H1 (cell line): ENCODE results near the gene PCDHGA1. TPM values are rescaled to one million over a fixed set of nuclear protein-coding genes. Genes with fewer than 3 reads are reported as not detected.
"Not testable (repeated sequence)": the region's sequence is repeated elsewhere in the genome, so short reads cannot be mapped to it uniquely, and the experiment has no call there.

Experiments
- CTCF ChIA-PET: fragments of 300-600 bp; sonication (Branson Sonifier 250); formaldehyde crosslinking; loops from one replicate; lab custom pipeline; 2021; ENCODE audit not compliant: partially characterized antibody; lab: Charles Lee
- POLR2A ChIA-PET: fragments of 300-600 bp; sonication (Branson Sonifier 250); formaldehyde crosslinking; loops from one replicate; lab custom pipeline; 2021; ENCODE audit warnings: inconsistent platforms; ENCODE audit not compliant: partially characterized antibody; lab: Charles Lee
- DNase-seq, 2 experiments: peaks; one replicate each; pipeline versions ENCODE4 v3.0.0 to v3.0.0-alpha.2; 2010 to 2022; ENCODE audit warnings: low spot score in 2 of 2, low read depth in 1 of 2, mixed read lengths in 1 of 2
- FAIRE-seq: peaks from 2 replicates; lab custom pipeline; 2011; peaks lifted over from hg19 to GRCh38; lab: Jason Lieb, UNC
- H2AFZ ChIP-seq: 2 replicates; pipeline ENCODE4 v1.8.1; 2012; ENCODE audit warnings: low read length, inconsistent platforms
- H2AK5ac ChIP-seq: 2 replicates; pipeline ENCODE4 v1.6.1; 2013; ENCODE audit warnings: low read depth, low read length
- H2BK120ac ChIP-seq: replicated peaks from 2 replicates; pipeline ENCODE3; 2013; ENCODE audit warnings: low read depth, low read length, inconsistent platforms
- H2BK12ac ChIP-seq: 2 replicates; pipeline ENCODE4 v1.6.1; 2013; ENCODE audit warnings: low read depth, low read length
- H2BK15ac ChIP-seq: 2 replicates; pipeline ENCODE4 v1.6.1; 2013; ENCODE audit warnings: low read length
- H2BK20ac ChIP-seq: 2 replicates; pipeline ENCODE4 v1.6.1; 2013; ENCODE audit warnings: low read length
- H2BK5ac ChIP-seq: 2 replicates; pipeline ENCODE4 v1.6.1; 2013; ENCODE audit warnings: low read depth, low read length
- H3K14ac ChIP-seq: 2 replicates; pipeline ENCODE4 v1.6.1; 2013; ENCODE audit warnings: inconsistent platforms; ENCODE audit not compliant: insufficient read length
- H3K18ac ChIP-seq: 2 replicates; pipeline ENCODE4 v1.6.1; 2013; ENCODE audit warnings: low read length; ENCODE audit errors: extremely low read depth
- H3K23ac ChIP-seq: 2 replicates; pipeline ENCODE4 v1.6.1; 2013; ENCODE audit warnings: inconsistent platforms; ENCODE audit not compliant: insufficient read length
- H3K23me2 ChIP-seq: 2 replicates; pipeline ENCODE4 v1.6.1; 2013; ENCODE audit warnings: low read depth, low read length
- H3K27ac ChIP-seq: 2 replicates; pipeline ENCODE4 v1.6.1; 2011; ENCODE audit warnings: low read depth, low read length, inconsistent platforms
- H3K27me3 ChIP-seq, 4 experiments: replicated peaks in 1 of 4; 1 replicate in 1 of 4; 2 replicates in 3 of 4; pipeline versions ENCODE4 v1.6.1 to v1.8.1; 2011 to 2013; ENCODE audit warnings: low read length in 3 of 4, mild to moderate bottlenecking in 3 of 4, inconsistent platforms in 2 of 4, mixed read lengths in 2 of 4, moderate library complexity in 1 of 4; ENCODE audit not compliant: control insufficient read depth in 3 of 4, insufficient read depth in 3 of 4; ENCODE audit errors: extremely low read depth in 1 of 4
- H3K36me3 ChIP-seq, 4 experiments: 2 replicates each; pipeline versions ENCODE4 v1.6.1 to v1.8.1; 2011 to 2013; ENCODE audit warnings: mild to moderate bottlenecking in 4 of 4, low read length in 3 of 4, moderate library complexity in 2 of 4, control low read depth in 1 of 4, inconsistent platforms in 1 of 4; ENCODE audit not compliant: insufficient read depth in 4 of 4, control insufficient read depth in 2 of 4
- H3K4ac ChIP-seq: replicated peaks from 2 replicates; pipeline ENCODE3; 2013; ENCODE audit warnings: low read length, low read depth, mixed read lengths, inconsistent platforms; ENCODE audit not compliant: insufficient read length
- H3K4me1 ChIP-seq, 4 experiments: replicated peaks in 1 of 4; 1 replicate in 1 of 4; 2 replicates in 3 of 4; pipeline versions ENCODE4 v1.6.1 to v1.8.1; 2011 to 2013; ENCODE audit warnings: low read length in 3 of 4, inconsistent platforms in 2 of 4, mixed read lengths in 1 of 4; ENCODE audit not compliant: insufficient read depth in 4 of 4, control insufficient read depth in 3 of 4
- H3K4me2 ChIP-seq, 2 experiments: 2 replicates each; pipeline versions ENCODE4 v1.6.1 to v1.8.1; 2011 to 2013; ENCODE audit warnings: low read depth in 2 of 2, low read length in 2 of 2, control low read depth in 1 of 2, inconsistent platforms in 1 of 2, mild to moderate bottlenecking in 1 of 2; ENCODE audit not compliant: insufficient read depth in 1 of 2
- H3K4me3 ChIP-seq, 4 experiments: fragments of 200-600, 300-600 bp in 1 of 4; sonication (generic), shearing (Covaris generic), sonication (Bioruptor Twin) in 1 of 4; 2 replicates each; pipeline versions ENCODE4 v1.5.1 to v1.8.1; 2011 to 2016; ENCODE audit warnings: low read length in 4 of 4, low read depth in 3 of 4, control low read depth in 2 of 4, inconsistent platforms in 2 of 4, mild to moderate bottlenecking in 2 of 4, mixed read lengths in 1 of 4, moderate library complexity in 1 of 4; ENCODE audit not compliant: insufficient read depth in 2 of 4; ENCODE audit errors: extremely low read depth in 1 of 4
- H3K56ac ChIP-seq: replicated peaks from 2 replicates; pipeline ENCODE3; 2013; ENCODE audit warnings: low read depth, mild to moderate bottlenecking, mixed read lengths, low read length, inconsistent platforms; ENCODE audit not compliant: insufficient read length
- H3K79me1 ChIP-seq: 2 replicates; pipeline ENCODE4 v1.6.1; 2013; ENCODE audit warnings: low read depth, low read length, control low read depth
- H3K79me2 ChIP-seq, 2 experiments: 2 replicates each; pipeline versions ENCODE4 v1.6.1 to v1.8.1; 2012 to 2013; ENCODE audit warnings: low read length in 2 of 2, mild to moderate bottlenecking in 2 of 2, inconsistent platforms in 1 of 2; ENCODE audit not compliant: insufficient read depth in 2 of 2, control insufficient read depth in 1 of 2
- H3K9ac ChIP-seq, 4 experiments: replicated peaks in 1 of 4; 1 replicate in 1 of 4; 2 replicates in 3 of 4; pipeline versions ENCODE4 v1.6.1 to v1.8.1; 2011 to 2013; ENCODE audit warnings: low read depth in 3 of 4, low read length in 3 of 4, control low read depth in 2 of 4, mild to moderate bottlenecking in 2 of 4, moderate library complexity in 2 of 4, inconsistent platforms in 1 of 4; ENCODE audit errors: extremely low read depth in 1 of 4
- H3K9me3 ChIP-seq, 2 experiments: 2 replicates each; pipeline versions ENCODE4 v1.6.1 to v1.8.1; 2012 to 2013; ENCODE audit warnings: mild to moderate bottlenecking in 2 of 2, moderate library complexity in 2 of 2, control low read depth in 1 of 2, inconsistent platforms in 1 of 2, low read depth in 1 of 2, low read length in 1 of 2, mixed read lengths in 1 of 2; ENCODE audit not compliant: insufficient read depth in 2 of 2
- H4K20me1 ChIP-seq, 2 experiments: replicated peaks in 1 of 2; 2 replicates each; pipeline versions ENCODE3 to v1.8.1; 2011 to 2013; ENCODE audit warnings: inconsistent platforms in 2 of 2, low read length in 2 of 2, mild to moderate bottlenecking in 1 of 2; ENCODE audit not compliant: insufficient read depth in 2 of 2, control insufficient read depth in 1 of 2
- H4K5ac ChIP-seq: 2 replicates; pipeline ENCODE4 v1.6.1; 2013; ENCODE audit warnings: low read length, low read depth, mixed read lengths, inconsistent platforms; ENCODE audit not compliant: insufficient read length
- H4K8ac ChIP-seq: 2 replicates; pipeline ENCODE4 v1.8.0; 2013; ENCODE audit warnings: mild to moderate bottlenecking, moderate library complexity, low read length, inconsistent platforms; ENCODE audit not compliant: insufficient read depth; ENCODE audit errors: extremely low read depth
- H4K91ac ChIP-seq: replicated peaks from 2 replicates; pipeline ENCODE3; 2013; ENCODE audit warnings: low read length, mixed read lengths, inconsistent platforms; ENCODE audit not compliant: insufficient read length
- WGBS, 2 experiments: shearing (Covaris generic) in 1 of 2; methylation state at CpG; one replicate each; pipeline versions ENCODE4 v1.1.6 to v1.1.7; 2013 to 2015; ENCODE audit warnings: low lambda C conversion rate in 2 of 2, mixed read lengths in 2 of 2, inconsistent platforms in 1 of 2, low coverage in 1 of 2, missing lambda C conversion rate in 1 of 2; ENCODE audit not compliant: insufficient replicate concordance in 2 of 2, insufficient coverage in 1 of 2, insufficient read length in 1 of 2; ENCODE audit errors: extremely low coverage in 1 of 2, missing lambda C conversion rate in 1 of 2; 5-methylcytosine and 5-hydroxymethylcytosine counted together
- polyA plus RNA-seq, 7 experiments: library from polyadenylated mRNA; depleted of rRNA in 3 of 7; stranded (reverse) in 5 of 7; unstranded in 2 of 7; fragments of >200 nt in 5 of 7; fragments of 200-250 nt in 2 of 7; gene quantifications; 1 replicate in 5 of 7; 2 replicates in 1 of 7; 4 replicates in 1 of 7; pipeline versions ENCODE4 v1.2.1 to v1.2.3, GENCODE V29; 2011 to 2013; ENCODE audit warnings: missing spikeins in 2 of 7, mixed read lengths in 2 of 7
- total RNA-seq: library from RNA; stranded (reverse); fragmentation: NEBNext Ultra II Directional; extraction: Animal tissue kit (Norgen Biotek cat#: 25700); gene quantifications from 2 replicates; pipeline ENCODE4 v1.2.1, GENCODE V29; 2021
- TF ChIP-seq, protein P1 (sequence below), 3 experiments: IDR thresholded peaks; 1 replicate in 2 of 3; 2 replicates in 1 of 3; pipeline versions ENCODE4 v1.5.1 to v1.6.1; 2011; ENCODE audit warnings: low read length in 3 of 3, mild to moderate bottlenecking in 3 of 3, inconsistent platforms in 2 of 3, low read depth in 1 of 3, moderate library complexity in 1 of 3; ENCODE audit not compliant: insufficient read depth in 1 of 3; ENCODE audit errors: control extremely low read depth in 1 of 3

The PCDHGA1 gene
- total and polyA plus RNA-seq, 2 of the 8 experiments (the other 6 are each of a cell fraction or from before 2014, with no cell fraction given): 0.57 to 0.89 TPM

DNA sequence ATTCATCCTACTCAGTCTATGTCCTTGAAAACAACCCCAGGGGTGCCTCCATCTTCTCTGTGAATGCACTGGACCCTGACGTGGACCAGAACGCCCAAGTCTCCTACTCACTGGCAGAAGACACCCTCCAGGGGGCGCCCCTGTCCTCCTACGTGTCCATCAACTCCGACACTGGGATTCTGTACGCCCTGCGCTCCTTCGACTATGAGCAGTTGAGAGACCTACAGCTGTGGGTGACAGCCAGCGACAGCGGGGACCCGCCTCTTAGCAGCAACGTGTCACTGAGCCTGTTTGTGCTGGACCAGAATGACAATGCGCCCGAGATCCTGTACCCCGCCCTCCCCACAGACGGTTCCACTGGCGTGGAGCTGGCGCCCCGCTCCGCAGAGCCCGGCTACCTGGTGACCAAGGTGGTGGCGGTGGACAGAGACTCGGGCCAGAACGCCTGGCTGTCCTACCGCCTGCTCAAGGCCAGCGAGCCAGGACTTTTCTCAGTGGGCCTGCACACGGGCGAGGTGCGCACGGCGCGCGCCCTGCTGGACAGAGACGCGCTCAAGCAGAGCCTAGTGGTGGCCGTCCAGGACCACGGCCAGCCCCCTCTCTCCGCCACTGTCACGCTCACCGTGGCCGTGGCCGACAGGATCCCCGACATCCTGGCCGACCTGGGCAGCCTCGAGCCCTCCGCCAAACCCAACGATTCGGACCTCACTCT is 45.3 kb downstream of the PCDHGA1 start:
- H3K9me3 ChIP-seq: peaks cover 36 to 45% of the 10 kb centered on the region in 2 experiments; a peak in 3 of 4 replicates
- H3K23ac ChIP-seq, H3K56ac ChIP-seq, H3K4me2 ChIP-seq, H3K79me2 ChIP-seq, H4K20me1 ChIP-seq, H2AFZ ChIP-seq, H2AK5ac ChIP-seq, H3K27me3 ChIP-seq, H3K9ac ChIP-seq, POLR2A ChIA-PET, H2BK5ac ChIP-seq, FAIRE-seq, H4K5ac ChIP-seq, H4K91ac ChIP-seq, H2BK12ac ChIP-seq, H3K14ac ChIP-seq, H2BK20ac ChIP-seq, H4K8ac ChIP-seq, H3K36me3 ChIP-seq, H3K4me3 ChIP-seq, H3K79me1 ChIP-seq, H3K18ac ChIP-seq, H3K4ac ChIP-seq, H3K27ac ChIP-seq, H3K23me2 ChIP-seq, H2BK15ac ChIP-seq, H3K4me1 ChIP-seq, H2BK120ac ChIP-seq: not testable (repeated sequence)
- DNase-seq: peak in 1 of 2 experiments; percentile 47
- WGBS, 2 experiments: 94% methylated on average over 24 of the region's 48 CpGs; no CpG with 5 or more reads in 1 of the 2 experiments
- TF ChIP-seq, protein P1, sequence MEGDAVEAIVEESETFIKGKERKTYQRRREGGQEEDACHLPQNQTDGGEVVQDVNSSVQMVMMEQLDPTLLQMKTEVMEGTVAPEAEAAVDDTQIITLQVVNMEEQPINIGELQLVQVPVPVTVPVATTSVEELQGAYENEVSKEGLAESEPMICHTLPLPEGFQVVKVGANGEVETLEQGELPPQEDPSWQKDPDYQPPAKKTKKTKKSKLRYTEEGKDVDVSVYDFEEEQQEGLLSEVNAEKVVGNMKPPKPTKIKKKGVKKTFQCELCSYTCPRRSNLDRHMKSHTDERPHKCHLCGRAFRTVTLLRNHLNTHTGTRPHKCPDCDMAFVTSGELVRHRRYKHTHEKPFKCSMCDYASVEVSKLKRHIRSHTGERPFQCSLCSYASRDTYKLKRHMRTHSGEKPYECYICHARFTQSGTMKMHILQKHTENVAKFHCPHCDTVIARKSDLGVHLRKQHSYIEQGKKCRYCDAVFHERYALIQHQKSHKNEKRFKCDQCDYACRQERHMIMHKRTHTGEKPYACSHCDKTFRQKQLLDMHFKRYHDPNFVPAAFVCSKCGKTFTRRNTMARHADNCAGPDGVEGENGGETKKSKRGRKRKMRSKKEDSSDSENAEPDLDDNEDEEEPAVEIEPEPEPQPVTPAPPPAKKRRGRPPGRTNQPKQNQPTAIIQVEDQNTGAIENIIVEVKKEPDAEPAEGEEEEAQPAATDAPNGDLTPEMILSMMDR (IDR thresholded peaks at IDR 0.05; ENCODE audit: control extremely low read depth in 1 of 3, insufficient read depth in 1 of 3, low read depth in 1 of 3, low read length in 3 of 3): peak in 2 of 3 experiments; percentile 6 to 24; a peak in 3 of 4 replicates
- CTCF ChIA-PET: interaction anchor here (0.8 to 2.9 kb wide), 8 partner anchors 12 to 146 kb away, joined by 3 to 11 read pairs (median 5); partner anchors contain the start of genes PCDHGA5, PCDHGB2 and PCDHGB4
